Neural crest cell (in vitro differentiated cells): ENCODE results near the gene ZCCHC7. TPM values are rescaled to one million over a fixed set of nuclear protein-coding genes. Genes with fewer than 3 reads are reported as not detected.

Experiments used
- DNase-seq: peaks from one replicate; pipeline ENCODE4 v3.0.0; 2021; ENCODE audit warnings: low read depth, mixed read lengths, low spot score
- H3K27ac Mint-ChIP-seq: one replicate; pipeline ENCODE4 v1.8.0; 2021; ENCODE audit warnings: mild to moderate bottlenecking, mixed read lengths; ENCODE audit not compliant: unreplicated experiment
- H3K27me3 Mint-ChIP-seq: 2 replicates; pipeline ENCODE4 v1.8.0; 2021; ENCODE audit warnings: low read depth, mild to moderate bottlenecking, mixed read lengths
- H3K36me3 Mint-ChIP-seq: 2 replicates; pipeline ENCODE4 v1.8.0; 2021; ENCODE audit warnings: low read depth, mild to moderate bottlenecking, mixed read lengths
- H3K4me1 Mint-ChIP-seq: 2 replicates; pipeline ENCODE4 v1.8.0; 2021; ENCODE audit warnings: mixed read lengths
- H3K4me3 Mint-ChIP-seq: one replicate; pipeline ENCODE4 v1.8.0; 2021; ENCODE audit warnings: mild to moderate bottlenecking, mixed read lengths
- H3K9me3 Mint-ChIP-seq: 2 replicates; pipeline ENCODE4 v1.8.0; 2021; ENCODE audit warnings: mixed read lengths
- CTCF ChIP-seq: fragments of 200-600 bp; sonication (generic); conservative IDR thresholded peaks from 2 replicates; pipeline ENCODE4 v1.5.0; 2021; ENCODE audit warnings: antibody characterized with exemption, mild to moderate bottlenecking
- total RNA-seq: library from RNA; stranded (reverse); gene quantifications from 2 replicates; pipeline ENCODE4 v1.2.1, GENCODE V29; 2021

Gene ZCCHC7
- total RNA-seq, 1 donor from 2014 or later, result 21.6 TPM

DNA sequence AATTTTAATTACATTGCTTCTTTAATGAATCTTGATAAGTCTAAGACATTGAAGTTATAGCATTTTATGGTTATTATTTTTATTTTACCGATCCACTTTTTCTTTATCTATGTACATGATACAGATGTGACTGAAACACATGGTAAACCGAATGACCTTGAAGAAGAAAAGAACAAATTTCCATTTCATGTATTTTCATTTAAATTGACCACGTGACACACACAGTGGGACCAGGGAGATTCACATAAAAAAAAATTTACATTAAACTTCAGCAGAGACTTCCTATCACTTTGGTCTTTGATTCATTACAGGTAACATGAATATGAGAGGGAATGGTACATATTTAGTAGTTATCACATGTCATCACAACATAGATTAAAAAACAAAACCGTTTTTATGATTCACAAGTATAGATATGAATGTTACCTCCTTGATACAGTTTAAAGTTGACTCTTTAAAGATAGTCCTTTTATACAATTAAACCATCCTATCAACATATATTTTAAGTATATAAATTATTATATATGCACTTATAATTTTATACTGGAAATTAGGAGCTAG is 133.1 kb downstream of the ZCCHC7 start:
- no peak overlapping the region for H3K4me3 Mint-ChIP-seq
- H3K4me1 Mint-ChIP-seq, result peaks cover 46% of the 10 kb centered on the region
- H3K27ac Mint-ChIP-seq, result no peak overlapping the region

GRCh38 chr9:37255187-37255586 is 134.8 kb downstream of the ZCCHC7 start:
- Mint-ChIP-seq H3K36me3 (peaks cover 8% of the 10 kb centered on the region), H3K27ac (no peak overlapping the region), H3K4me1 (peaks cover 39% of the 10 kb centered on the region), H3K4me3 (no peak overlapping the region), H3K27me3 (no peaks in the 10 kb centered on the region), H3K9me3 (peaks cover 2% of the 10 kb centered on the region)
- TF ChIP-seq CTCF, result no peak
- DNase-seq, result no peak

More for the DNA sequence above, 133.1 kb downstream of the ZCCHC7 start:
- Mint-ChIP-seq H3K9me3 (peaks cover 2% of the 10 kb centered on the region), H3K27me3 (no peaks in the 10 kb centered on the region), H3K36me3 (peaks cover 16% of the 10 kb centered on the region)
- DNase-seq, result no peak
- no peak for TF ChIP-seq CTCF

GRCh38 chr9:37255944-37256862 is 135.8 kb downstream of the ZCCHC7 start:
- Mint-ChIP-seq H3K27ac (no peak overlapping the region), H3K4me3 (no peak overlapping the region), H3K4me1 (peaks cover 37% of the 10 kb centered on the region), H3K27me3 (no peaks in the 10 kb centered on the region), H3K9me3 (peaks cover 2% of the 10 kb centered on the region), H3K36me3 (peaks cover 8% of the 10 kb centered on the region)
- no peak for DNase-seq
- TF ChIP-seq CTCF, result no peak

GRCh38 chr9:37259951-37260350 is 139.6 kb downstream of the ZCCHC7 start:
- no peak for DNase-seq
- H3K27ac Mint-ChIP-seq, result no peak overlapping the region
- no peak for TF ChIP-seq CTCF
- no peaks in the 10 kb centered on the region for H3K27me3 Mint-ChIP-seq
- H3K36me3 Mint-ChIP-seq, result no peaks in the 10 kb centered on the region
- peaks cover 28% of the 10 kb centered on the region for H3K4me1 Mint-ChIP-seq
- no peak overlapping the region for H3K4me3 Mint-ChIP-seq
- peaks cover 2% of the 10 kb centered on the region for H3K9me3 Mint-ChIP-seq

DNA sequence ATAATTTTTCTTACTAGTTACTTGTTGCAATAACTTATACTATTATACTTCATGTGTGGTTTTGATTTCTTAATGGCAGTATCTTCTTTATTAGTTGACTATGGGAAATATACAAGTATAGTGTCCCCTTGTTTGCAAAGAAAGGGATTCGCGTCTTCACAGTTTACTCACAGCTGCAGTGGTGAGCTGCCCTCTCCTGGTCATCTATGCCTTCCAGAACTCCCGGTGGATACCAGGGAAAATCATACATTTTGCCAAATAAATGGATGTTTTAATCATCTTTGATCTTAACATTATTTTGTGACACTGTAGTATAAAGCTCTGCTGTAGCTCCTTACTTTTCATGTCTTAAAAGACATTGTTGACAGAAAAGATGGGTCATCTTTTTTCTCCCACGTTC is 142.0 kb downstream of the ZCCHC7 start:
- peak; percentile 61 for TF ChIP-seq CTCF
- no peaks in the 10 kb centered on the region for H3K27me3 Mint-ChIP-seq
- DNase-seq, result peak; percentile 11
- no peak overlapping the region for H3K4me3 Mint-ChIP-seq
- H3K36me3 Mint-ChIP-seq, result no peaks in the 10 kb centered on the region
- no peak overlapping the region for H3K27ac Mint-ChIP-seq
- H3K4me1 Mint-ChIP-seq, result peaks cover 28% of the 10 kb centered on the region
- H3K9me3 Mint-ChIP-seq, result no peaks in the 10 kb centered on the region
